Measurements from ENCODE around the gene ACTL8. TPM values are rescaled to one million over a fixed set of nuclear protein-coding genes. Genes with fewer than 3 reads are reported as not detected.

Gene ACTL8
- total and polyA plus RNA-seq, 2 of the 4 experiments (the other 2 are of a cell fraction): under 0.01 to 0.07 TPM

DNA sequence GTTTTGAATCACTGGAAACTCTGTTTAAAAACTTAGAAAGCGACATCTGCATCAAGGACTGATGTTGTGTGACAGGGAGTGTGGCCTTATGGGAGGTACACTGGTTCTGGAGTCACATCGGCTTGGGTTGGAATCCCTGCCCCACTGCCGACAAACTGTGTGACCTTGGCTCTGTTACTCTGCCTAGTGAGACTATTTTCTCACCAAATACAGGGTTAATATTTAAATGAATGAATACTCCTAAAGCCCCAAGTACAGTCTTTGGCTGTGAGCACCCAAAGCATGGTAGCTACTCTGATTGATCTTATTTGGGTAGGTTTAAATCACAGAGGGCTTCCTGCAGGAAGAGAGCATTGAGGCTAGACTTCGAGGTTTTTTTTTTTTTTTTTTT lies 102.0 kb downstream of the ACTL8 start:
- peaks cover 4% of the 10 kb centered on the region for H3K4me1 ChIP-seq (ENCODE audit: control insufficient read depth, insufficient read depth, low read length)
- no peak overlapping the region for H3K18ac ChIP-seq (ENCODE audit: low read depth, low read length)
- in situ Hi-C loops (cut with MboI; ENCODE audit: low sequenced_read_pairs) (no loop called here), dilution Hi-C loops (cut with HindIII; ENCODE audit: low sequenced_read_pairs, unreplicated experiment) (no loop called here), intact Hi-C loops (cut with micrococcal nuclease) (no loop called here)
- H3K4me2 ChIP-seq (ENCODE audit: low read depth, low read length): no peak overlapping the region
- no TSS peak for BruUV-seq (replicated peaks)
- no peak overlapping the region for H3K9ac ChIP-seq (ENCODE audit: low read depth, low read length)
- no peak overlapping the region for H3K4ac ChIP-seq (ENCODE audit: low read depth, low read length)
- H3K14ac ChIP-seq (replicated peaks; ENCODE audit: low read depth, low read length): no peak overlapping the region
- H4K5ac ChIP-seq (ENCODE audit: low read depth, low read length): no peak overlapping the region
- H2BK15ac ChIP-seq (ENCODE audit: low read depth, low read length): no peak overlapping the region
- H2BK120ac ChIP-seq (ENCODE audit: low read depth, low read length): no peak overlapping the region
- no peak overlapping the region for H4K91ac ChIP-seq (ENCODE audit: insufficient read depth, low read depth, low read length)
- H3K36me3 ChIP-seq (ENCODE audit: control insufficient read depth, insufficient read depth, low read length): no peaks in the 10 kb centered on the region
- TF ChIP-seq BHLHE40 (IDR thresholded peaks at IDR 0.05; ENCODE audit: low read depth, low read length): no peak
- no peak for TF ChIP-seq FOS (IDR thresholded peaks at IDR 0.05; ENCODE audit: low read depth, low read length)
- TF ChIP-seq RFX5 (IDR thresholded peaks at IDR 0.05; ENCODE audit: low read depth, low read length): no peak
- no peak for TF ChIP-seq RCOR1 (IDR thresholded peaks at IDR 0.05; ENCODE audit: insufficient replicate concordance, low read length)
- TF ChIP-seq CHD1 (IDR thresholded peaks at IDR 0.05; ENCODE audit: low read depth, low read length): no peak
- no peak for TF ChIP-seq SMC3 (IDR thresholded peaks at IDR 0.05; ENCODE audit: low read depth, low read length)
- TF ChIP-seq RAD21 (IDR thresholded peaks at IDR 0.05; ENCODE audit: low read length): no peak
- TF ChIP-seq, protein P1, sequence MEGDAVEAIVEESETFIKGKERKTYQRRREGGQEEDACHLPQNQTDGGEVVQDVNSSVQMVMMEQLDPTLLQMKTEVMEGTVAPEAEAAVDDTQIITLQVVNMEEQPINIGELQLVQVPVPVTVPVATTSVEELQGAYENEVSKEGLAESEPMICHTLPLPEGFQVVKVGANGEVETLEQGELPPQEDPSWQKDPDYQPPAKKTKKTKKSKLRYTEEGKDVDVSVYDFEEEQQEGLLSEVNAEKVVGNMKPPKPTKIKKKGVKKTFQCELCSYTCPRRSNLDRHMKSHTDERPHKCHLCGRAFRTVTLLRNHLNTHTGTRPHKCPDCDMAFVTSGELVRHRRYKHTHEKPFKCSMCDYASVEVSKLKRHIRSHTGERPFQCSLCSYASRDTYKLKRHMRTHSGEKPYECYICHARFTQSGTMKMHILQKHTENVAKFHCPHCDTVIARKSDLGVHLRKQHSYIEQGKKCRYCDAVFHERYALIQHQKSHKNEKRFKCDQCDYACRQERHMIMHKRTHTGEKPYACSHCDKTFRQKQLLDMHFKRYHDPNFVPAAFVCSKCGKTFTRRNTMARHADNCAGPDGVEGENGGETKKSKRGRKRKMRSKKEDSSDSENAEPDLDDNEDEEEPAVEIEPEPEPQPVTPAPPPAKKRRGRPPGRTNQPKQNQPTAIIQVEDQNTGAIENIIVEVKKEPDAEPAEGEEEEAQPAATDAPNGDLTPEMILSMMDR (conservative IDR thresholded peaks at IDR 0.05; ENCODE audit: low read depth, low read length): no peak
- TF ChIP-seq CEBPB (IDR thresholded peaks at IDR 0.05; ENCODE audit: low read depth, low read length): no peak
- TF ChIP-seq MXI1 (IDR thresholded peaks at IDR 0.05; ENCODE audit: borderline replicate concordance, low read depth, low read length): no peak
- no peak for TF ChIP-seq MAZ (IDR thresholded peaks at IDR 0.05; ENCODE audit: borderline replicate concordance, low read depth, low read length)
- TF ChIP-seq NFE2L2 (IDR thresholded peaks at IDR 0.05; ENCODE audit: low read depth, low read length): no peak
- TF ChIP-seq, protein P2, sequence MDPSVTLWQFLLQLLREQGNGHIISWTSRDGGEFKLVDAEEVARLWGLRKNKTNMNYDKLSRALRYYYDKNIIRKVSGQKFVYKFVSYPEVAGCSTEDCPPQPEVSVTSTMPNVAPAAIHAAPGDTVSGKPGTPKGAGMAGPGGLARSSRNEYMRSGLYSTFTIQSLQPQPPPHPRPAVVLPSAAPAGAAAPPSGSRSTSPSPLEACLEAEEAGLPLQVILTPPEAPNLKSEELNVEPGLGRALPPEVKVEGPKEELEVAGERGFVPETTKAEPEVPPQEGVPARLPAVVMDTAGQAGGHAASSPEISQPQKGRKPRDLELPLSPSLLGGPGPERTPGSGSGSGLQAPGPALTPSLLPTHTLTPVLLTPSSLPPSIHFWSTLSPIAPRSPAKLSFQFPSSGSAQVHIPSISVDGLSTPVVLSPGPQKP (IDR thresholded peaks at IDR 0.05; ENCODE audit: borderline replicate concordance, low read depth, low read length): no peak
- no peak for TF ChIP-seq MAFK (IDR thresholded peaks at IDR 0.05; ENCODE audit: low read depth, low read length)
- no peak for TF ChIP-seq POLR2A (IDR thresholded peaks at IDR 0.05; ENCODE audit: low read depth, low read length)
- no peak for TF ChIP-seq USF2 (IDR thresholded peaks at IDR 0.05; ENCODE audit: low read depth, low read length)
- H3K56ac ChIP-seq (ENCODE audit: extremely low read depth, insufficient read depth, low read length): no peak overlapping the region
- H3K27me3 ChIP-seq (ENCODE audit: control insufficient read depth, insufficient read depth, low read length): peaks cover 4% of the 10 kb centered on the region; the same call in 1 of the 2 replicates
- CTCF ChIA-PET: no interaction called here
- no peak overlapping the region for H2BK5ac ChIP-seq (ENCODE audit: low read depth, low read length, poor library complexity, severe bottlenecking)
- no peak overlapping the region for H2AK5ac ChIP-seq (ENCODE audit: low read depth, low read length)
- H3K4me3 ChIP-seq (ENCODE audit: insufficient read depth, low read depth, low read length): no peak overlapping the region
- no peak overlapping the region for H3K23ac ChIP-seq (ENCODE audit: low read depth, low read length)
- no peaks in the 10 kb centered on the region for H3K79me1 ChIP-seq (ENCODE audit: low read depth in 1 of 2, low read length in 2 of 2)
- H3K9me3 ChIP-seq (ENCODE audit: control insufficient read depth, insufficient read depth, low read length): no peaks in the 10 kb centered on the region
- DNase-seq (no peak), ATAC-seq (ENCODE audit: low read depth) (no peak)
- no peak overlapping the region for H4K8ac ChIP-seq (ENCODE audit: low read depth in 2 of 2, low read length in 2 of 2)
- no peaks in the 10 kb centered on the region for H3K9me1 ChIP-seq (ENCODE audit: insufficient read depth, low read length)
- POLR2A ChIA-PET (ENCODE audit: unreplicated experiment): interaction anchor here (0.6 kb wide), 1 partner anchor 806 kb away, joined by 6 read pairs; no protein-coding TSS in a partner anchor
- no peaks in the 10 kb centered on the region for H4K20me1 ChIP-seq (ENCODE audit: insufficient read depth, low read length)
- H3K27ac ChIP-seq (ENCODE audit: insufficient read depth, low read length): no peak overlapping the region
- no CpG with 5 or more reads among the region's 4 CpGs for WGBS, 2 experiments (ENCODE audit: extremely low coverage in 2 of 2, insufficient read length in 1 of 2)
- H2AK9ac ChIP-seq (replicated peaks; ENCODE audit: low read depth, low read length, poor library complexity): no peak overlapping the region
- H2BK20ac ChIP-seq (ENCODE audit: low read depth, low read length): no peak overlapping the region
- H2AFZ ChIP-seq (replicated peaks; ENCODE audit: low read length, poor library complexity): no peak overlapping the region

Measured in IMR-90 (cell line).